IMR-90 (cell line): ENCODE measurements around the gene ARFGEF3.

ENCODE experiments used
- CEBPB ChIP-seq: IDR thresholded peaks from 2 replicates; pipeline ENCODE4 v1.6.1; 2012; ENCODE audit warnings: low read depth, low read length, improper control_type of control experiment
- CTCF ChIP-seq: conservative IDR thresholded peaks from 2 replicates; pipeline ENCODE4 v1.5.1; 2012; ENCODE audit warnings: mild to moderate bottlenecking, low read depth, low read length, improper control_type of control experiment
- MAZ ChIP-seq: IDR thresholded peaks from 2 replicates; pipeline ENCODE4 v1.6.1; 2012; ENCODE audit warnings: low read depth, mild to moderate bottlenecking, low read length, improper control_type of control experiment, moderate library complexity, borderline replicate concordance
- POLR2A ChIP-seq: IDR thresholded peaks from 2 replicates; pipeline ENCODE4 v1.6.1; 2012; ENCODE audit warnings: mild to moderate bottlenecking, low read depth, low read length
- RFX5 ChIP-seq: IDR thresholded peaks from 2 replicates; pipeline ENCODE4 v1.8.0; 2012; ENCODE audit warnings: low read depth, mild to moderate bottlenecking, low read length, moderate library complexity
- SMC3 ChIP-seq: fragments of 150-350 bp; IDR thresholded peaks from 2 replicates; pipeline ENCODE4 v1.6.1; 2016; ENCODE audit warnings: low read depth, mild to moderate bottlenecking, antibody characterized with exemption, low read length, moderate library complexity
- USF2 ChIP-seq: fragments of 150-350 bp; IDR thresholded peaks from 2 replicates; pipeline ENCODE4 v1.6.1; 2017; ENCODE audit warnings: mild to moderate bottlenecking, antibody characterized with exemption, low read length, low read depth

- no peak for TF ChIP-seq CTCF
- TF ChIP-seq POLR2A: no peak
- no peak for TF ChIP-seq SMC3
- no peak for TF ChIP-seq RFX5
- no peak for TF ChIP-seq MAZ
- TF ChIP-seq USF2: no peak
- TF ChIP-seq CEBPB: no peak
Measured at GRCh38 chr6:138334963-138335362, 173.2 kb downstream of the ARFGEF3 start.
